CD1c-positive myeloid dendritic cell (primary cell): Measurements from ENCODE around the gene ARHGEF19.
A peak's percentile ranks its signal among the peaks of the same experiment; 100 is the strongest.

Experiments
- DNase-seq: peaks from one replicate; pipeline ENCODE4 v3.0.0-alpha.2; 2016; ENCODE audit errors: extremely low spot score

The ARHGEF19 gene

GRCh38 chr1:16244650-16245285, 32.3 kb upstream of the ARHGEF19 start:
- DNase-seq, result no peak

GRCh38 chr1:16243936-16244649, 31.6 kb upstream of the ARHGEF19 start:
- peak; percentile 76 for DNase-seq

- no peak for DNase-seq
These were observed 30.8 kb upstream of the ARHGEF19 start for GRCh38 chr1:16243215-16243610.

GRCh38 chr1:16242556-16243214, 30.2 kb upstream of the ARHGEF19 start:
- DNase-seq, result no peak

- DNase-seq, result no peak
These were observed 28.8 kb upstream of the ARHGEF19 start for GRCh38 chr1:16241221-16241708.

- no peak for DNase-seq
These were observed 27.6 kb upstream of the ARHGEF19 start for GRCh38 chr1:16239972-16240491.

- DNase-seq, result no peak
These were observed 24.9 kb upstream of the ARHGEF19 start for GRCh38 chr1:16237343-16237830.

GRCh38 chr1:16236511-16237342, 24.3 kb upstream of the ARHGEF19 start, which contains the start of gene CPLANE2:
Gene CPLANE2 (minus strand): TSS chr1:16237183. CDS start chr1:16236742, 441 bp downstream.
- peak; percentile 97 for DNase-seq

GRCh38 chr1:16235944-16236510, 23.6 kb upstream of the ARHGEF19 start:
- DNase-seq, result peak; percentile 44

- no peak for DNase-seq
These were observed 22.9 kb upstream of the ARHGEF19 start for GRCh38 chr1:16235347-16235746.

GRCh38 chr1:16233431-16233830, 21.0 kb upstream of the ARHGEF19 start:
- DNase-seq, result no peak

GRCh38 chr1:16232316-16232710, 19.9 kb upstream of the ARHGEF19 start:
- DNase-seq, result no peak

- DNase-seq, result no peak
These were observed 19.2 kb upstream of the ARHGEF19 start for GRCh38 chr1:16231331-16232315.

GRCh38 chr1:16230744-16231143, 18.3 kb upstream of the ARHGEF19 start:
- no peak for DNase-seq

- no peak for DNase-seq
These were observed 17.7 kb upstream of the ARHGEF19 start for GRCh38 chr1:16229976-16230740.

- DNase-seq, result no peak
These were observed 14.2 kb upstream of the ARHGEF19 start for GRCh38 chr1:16226490-16227179.

GRCh38 chr1:16226129-16226489, 13.7 kb upstream of the ARHGEF19 start:
- DNase-seq, result no peak

- DNase-seq, result no peak
These were observed 12.0 kb upstream of the ARHGEF19 start for GRCh38 chr1:16224472-16224871.
